ENCODE results near the gene MOXD1. TPM values are rescaled to one million over a fixed set of nuclear protein-coding genes. Genes with fewer than 3 reads are reported as not detected.

Gene MOXD1
- polyA plus RNA-seq, 3 donors from 2014 or later = not detected

DNA sequence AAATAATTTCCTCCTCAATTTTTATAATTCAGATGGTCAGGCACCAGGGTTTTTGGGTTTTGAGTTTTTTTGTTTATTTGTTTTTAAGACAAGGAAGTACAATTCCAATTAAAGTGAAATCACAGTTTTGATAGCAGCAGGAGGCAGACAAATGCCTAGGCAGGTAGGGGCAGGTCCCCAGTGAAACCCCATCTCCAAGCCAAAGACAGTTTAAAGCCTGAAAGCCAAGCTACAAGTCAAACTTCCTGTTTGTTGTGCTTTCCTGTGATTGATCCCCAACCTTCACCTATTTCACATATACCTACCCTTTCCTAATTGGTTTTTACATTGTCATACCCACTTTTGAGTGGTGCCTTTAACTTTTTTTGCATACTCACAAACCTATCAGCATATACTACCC lies 149.6 kb downstream of the MOXD1 start:
- H3K27ac Mint-ChIP-seq = no peak overlapping the region
- DNase-seq = no peak
- H3K9me3 Mint-ChIP-seq = no peaks in the 10 kb centered on the region
- no peaks in the 10 kb centered on the region for H3K4me1 Mint-ChIP-seq
- peaks cover 0 to 7% (median 0%) of the 10 kb centered on the region in 3 donors for H3K27me3 Mint-ChIP-seq (ENCODE audit: low read depth in 3 of 3)
- H3K36me3 Mint-ChIP-seq = no peaks in the 10 kb centered on the region
- H3K4me3 Mint-ChIP-seq = no peak overlapping the region

DNA sequence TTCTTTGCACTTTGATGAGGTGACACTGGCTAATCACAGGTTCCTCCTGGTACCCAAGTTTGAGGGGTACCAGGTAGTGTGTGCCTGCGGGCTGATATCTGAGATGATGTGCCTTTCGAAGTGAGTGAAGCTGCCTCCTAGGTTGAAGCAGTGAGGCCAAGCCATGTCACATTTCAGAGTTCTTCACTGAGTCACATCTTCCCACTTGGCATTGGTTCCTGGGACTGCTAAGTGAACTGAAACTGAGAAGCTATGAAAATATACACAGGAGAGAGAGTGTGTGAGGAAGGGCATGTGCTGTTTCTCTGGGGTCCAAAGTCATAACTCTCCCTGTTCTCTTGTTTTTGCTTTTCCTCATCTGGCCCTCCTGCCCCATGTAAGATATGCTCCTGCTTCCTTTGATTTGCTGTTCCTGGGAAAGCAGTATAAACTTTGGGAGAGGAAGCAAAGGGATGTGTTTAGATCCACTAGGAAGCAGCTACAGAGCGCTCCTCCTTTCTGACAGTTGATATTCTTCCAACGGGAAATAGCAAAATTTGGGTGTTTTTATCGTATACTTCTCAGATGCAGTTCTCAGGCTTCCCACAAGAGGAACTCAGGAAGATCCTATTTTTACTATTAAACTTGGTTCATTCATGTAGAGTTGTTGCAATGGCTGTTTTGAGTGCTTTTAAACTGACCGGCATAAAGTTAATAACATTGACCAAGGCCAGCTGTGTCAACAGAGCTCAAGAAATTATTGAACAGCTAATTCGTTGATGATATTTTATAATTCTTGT lies 153.7 kb downstream of the MOXD1 start:
- Mint-ChIP-seq H3K4me1 (no peaks in the 10 kb centered on the region), H3K36me3 (no peaks in the 10 kb centered on the region), H3K27ac (no peak overlapping the region), H3K4me3 (no peak overlapping the region), H3K27me3 (ENCODE audit: low read depth in 3 of 3) (peaks cover 0 to 9% (median 2%) of the 10 kb centered on the region in 3 donors), H3K9me3 (no peaks in the 10 kb centered on the region)
- no peak for DNase-seq

DNA sequence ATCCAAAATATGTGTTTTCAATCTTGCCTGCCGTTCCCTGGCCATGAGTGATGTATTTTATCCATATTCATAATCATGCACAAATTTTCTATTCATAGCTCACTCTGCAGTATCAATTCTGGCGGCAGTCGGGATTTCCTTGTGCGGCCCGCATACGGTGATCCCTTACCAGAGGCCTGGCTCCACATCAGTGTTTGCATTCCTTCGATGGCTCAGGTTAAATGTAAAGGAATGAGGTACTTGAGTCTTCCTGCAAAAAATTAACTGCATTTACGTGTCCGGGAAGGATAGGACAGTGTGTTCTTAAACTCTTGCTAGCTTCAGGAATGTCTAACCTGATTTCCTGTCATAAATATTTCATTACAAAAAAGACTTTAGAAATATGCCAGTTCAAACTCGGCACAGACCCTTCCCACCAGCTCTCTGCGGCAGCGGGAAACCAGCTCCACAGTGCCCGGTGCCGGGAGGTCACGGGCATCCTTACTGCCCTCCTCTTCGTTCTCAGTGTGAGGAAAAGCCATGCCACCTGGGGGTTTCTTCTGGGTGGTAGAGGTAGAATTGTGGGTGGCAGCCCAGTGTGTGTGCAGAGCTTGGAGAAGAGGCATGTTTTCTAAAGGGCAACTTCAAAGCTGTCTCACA lies 154.5 kb downstream of the MOXD1 start:
- Mint-ChIP-seq H3K4me1 (no peaks in the 10 kb centered on the region), H3K9me3 (no peaks in the 10 kb centered on the region), H3K36me3 (no peaks in the 10 kb centered on the region), H3K4me3 (no peak overlapping the region), H3K27ac (no peak overlapping the region), H3K27me3 (ENCODE audit: low read depth in 3 of 3) (peaks cover 0 to 8% (median 3%) of the 10 kb centered on the region in 3 donors)
- no peak for DNase-seq

- Mint-ChIP-seq H3K9me3 (no peaks in the 10 kb centered on the region), H3K27me3 (ENCODE audit: low read depth in 3 of 3) (peaks cover 0 to 7% (median 3%) of the 10 kb centered on the region in 3 donors), H3K36me3 (no peaks in the 10 kb centered on the region), H3K4me3 (no peak overlapping the region), H3K27ac (no peak overlapping the region), H3K4me1 (no peaks in the 10 kb centered on the region)
- DNase-seq = no peak
Observed at GRCh38 chr6:132246120-132246617, 155.1 kb downstream of the MOXD1 start.

Other genes starting within 250 kb of the MOXD1 start
- gene STX7, start 111.6 kb upstream of the MOXD1 start, polyA plus RNA-seq = 10 to 100 TPM; 25.5 to 37.2 (median 29.8) TPM
- not detected for gene TAAR9, start 136.8 kb upstream of the MOXD1 start, polyA plus RNA-seq
- not detected for gene TAAR8, start 151.2 kb upstream of the MOXD1 start, polyA plus RNA-seq
- not detected for gene TAAR6, start 168.8 kb upstream of the MOXD1 start, polyA plus RNA-seq
- not detected for gene TAAR5, start 188.3 kb upstream of the MOXD1 start, polyA plus RNA-seq
- gene TAAR2, start 222.8 kb upstream of the MOXD1 start, polyA plus RNA-seq = not detected

All from immature natural killer cell (primary cell).